Measurements from ENCODE around the gene SGSM2. TPM values are rescaled to one million over a fixed set of nuclear protein-coding genes. Genes with fewer than 3 reads are reported as not detected.

Gene SGSM2
- total and polyA plus RNA-seq, 2 of the 13 experiments (the other 11 are each of a cell fraction or from before 2014, with no cell fraction given), result 30.4 to 51.3 TPM

DNA sequence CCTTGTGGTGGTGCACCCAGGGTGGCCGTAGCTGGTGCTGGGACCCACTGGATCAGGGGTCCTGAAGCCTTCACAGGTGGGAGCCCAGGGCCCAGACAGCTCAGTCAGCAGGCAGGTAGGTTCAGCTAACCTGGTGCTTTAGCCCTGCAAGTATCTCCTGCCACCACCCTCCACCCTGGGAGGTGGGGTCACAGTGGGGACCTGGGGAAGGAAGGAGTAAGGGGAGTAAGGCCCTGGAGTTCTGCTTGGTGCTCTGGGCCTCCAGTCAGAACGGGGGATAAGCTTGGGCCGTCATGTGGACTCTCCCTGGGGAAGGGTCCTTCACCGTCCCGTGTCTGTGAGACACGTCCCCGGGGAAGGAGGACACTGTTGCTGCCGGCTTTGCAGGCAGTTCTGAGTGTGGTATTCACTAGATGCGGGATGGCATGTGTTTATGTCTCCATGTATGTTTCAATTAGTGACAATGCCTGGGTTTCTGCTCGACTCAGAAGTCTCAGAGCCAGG, 20.7 kb downstream of the SGSM2 start:
- Histone ChIP-seq H3K9ac (ENCODE audit: insufficient read depth, low read depth, low read length) (no peak overlapping the region), H3K27me3 (ENCODE audit: control insufficient read depth in 1 of 2, insufficient read depth in 2 of 2, low read length in 2 of 2) (no peaks in the 10 kb centered on the region), H3K4me2 (ENCODE audit: low read depth, low read length) (no peak overlapping the region), H3K79me2 (ENCODE audit: insufficient read depth, low read length) (no peaks in the 10 kb centered on the region), H3K27ac (ENCODE audit: extremely low read length, insufficient read depth, low read length) (no peak overlapping the region), H3K36me3 (replicated peaks in 1 of 2; ENCODE audit: control insufficient read depth in 1 of 2, insufficient read depth in 2 of 2, low read length in 2 of 2) (peaks cover 5 to 15% of the 10 kb centered on the region in 2 experiments; a peak in 3 of 5 replicates), H2AFZ (ENCODE audit: low read length) (no peak overlapping the region), H3K4me1 (ENCODE audit: insufficient read depth, low read length) (no peaks in the 10 kb centered on the region), H4K20me1 (ENCODE audit: insufficient read depth, low read length) (no peaks in the 10 kb centered on the region), H3K4me3 (replicated peaks in 1 of 3; ENCODE audit: insufficient read depth in 1 of 3, low read depth in 2 of 3, low read length in 3 of 3) (no peak overlapping the region), H3K9me3 (ENCODE audit: low read length) (no peaks in the 10 kb centered on the region)
- in situ Hi-C loops (cut with HindIII; ENCODE audit: extremely low pct_ligation_motif_present, low pct_unique_long_range_greater_than_20kb), result no loop called here
- DNase-seq (ENCODE audit: low spot score), result no peak
- WGBS (ENCODE audit: low lambda C conversion rate), result 100% methylated on average over 2 of the region's 10 CpGs
- ATAC-seq, result no peak
- no peak for TF ChIP-seq AHR (CRISPR knock-in tag; IDR thresholded peaks at IDR 0.05)
- no peak for TF ChIP-seq RBFOX2 (IDR thresholded peaks at IDR 0.05; ENCODE audit: low read depth, low read length)
- TF ChIP-seq, protein P1, sequence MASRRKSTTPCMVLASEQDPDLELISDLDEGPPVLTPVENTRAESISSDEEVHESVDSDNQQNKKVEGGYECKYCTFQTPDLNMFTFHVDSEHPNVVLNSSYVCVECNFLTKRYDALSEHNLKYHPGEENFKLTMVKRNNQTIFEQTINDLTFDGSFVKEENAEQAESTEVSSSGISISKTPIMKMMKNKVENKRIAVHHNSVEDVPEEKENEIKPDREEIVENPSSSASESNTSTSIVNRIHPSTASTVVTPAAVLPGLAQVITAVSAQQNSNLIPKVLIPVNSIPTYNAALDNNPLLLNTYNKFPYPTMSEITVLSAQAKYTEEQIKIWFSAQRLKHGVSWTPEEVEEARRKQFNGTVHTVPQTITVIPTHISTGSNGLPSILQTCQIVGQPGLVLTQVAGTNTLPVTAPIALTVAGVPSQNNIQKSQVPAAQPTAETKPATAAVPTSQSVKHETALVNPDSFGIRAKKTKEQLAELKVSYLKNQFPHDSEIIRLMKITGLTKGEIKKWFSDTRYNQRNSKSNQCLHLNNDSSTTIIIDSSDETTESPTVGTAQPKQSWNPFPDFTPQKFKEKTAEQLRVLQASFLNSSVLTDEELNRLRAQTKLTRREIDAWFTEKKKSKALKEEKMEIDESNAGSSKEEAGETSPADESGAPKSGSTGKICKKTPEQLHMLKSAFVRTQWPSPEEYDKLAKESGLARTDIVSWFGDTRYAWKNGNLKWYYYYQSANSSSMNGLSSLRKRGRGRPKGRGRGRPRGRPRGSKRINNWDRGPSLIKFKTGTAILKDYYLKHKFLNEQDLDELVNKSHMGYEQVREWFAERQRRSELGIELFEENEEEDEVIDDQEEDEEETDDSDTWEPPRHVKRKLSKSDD (CRISPR knock-in tag; IDR thresholded peaks at IDR 0.05; ENCODE audit: low read depth), result no peak
- no peak for TF ChIP-seq MIXL1 (CRISPR knock-in tag; IDR thresholded peaks at IDR 0.05)
- TF ChIP-seq, protein P2, sequence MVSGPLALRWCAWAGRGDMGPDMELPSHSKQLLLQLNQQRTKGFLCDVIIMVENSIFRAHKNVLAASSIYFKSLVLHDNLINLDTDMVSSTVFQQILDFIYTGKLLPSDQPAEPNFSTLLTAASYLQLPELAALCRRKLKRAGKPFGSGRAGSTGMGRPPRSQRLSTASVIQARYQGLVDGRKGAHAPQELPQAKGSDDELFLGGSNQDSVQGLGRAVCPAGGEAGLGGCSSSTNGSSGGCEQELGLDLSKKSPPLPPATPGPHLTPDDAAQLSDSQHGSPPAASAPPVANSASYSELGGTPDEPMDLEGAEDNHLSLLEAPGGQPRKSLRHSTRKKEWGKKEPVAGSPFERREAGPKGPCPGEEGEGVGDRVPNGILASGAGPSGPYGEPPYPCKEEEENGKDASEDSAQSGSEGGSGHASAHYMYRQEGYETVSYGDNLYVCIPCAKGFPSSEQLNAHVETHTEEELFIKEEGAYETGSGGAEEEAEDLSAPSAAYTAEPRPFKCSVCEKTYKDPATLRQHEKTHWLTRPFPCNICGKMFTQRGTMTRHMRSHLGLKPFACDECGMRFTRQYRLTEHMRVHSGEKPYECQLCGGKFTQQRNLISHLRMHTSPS (CRISPR knock-in tag; IDR thresholded peaks at IDR 0.05; ENCODE audit: low read depth), result no peak
- no peak for TF ChIP-seq NFIC (IDR thresholded peaks at IDR 0.05; ENCODE audit: low read length)
- TF ChIP-seq ZNF260 (CRISPR knock-in tag; IDR thresholded peaks at IDR 0.05; ENCODE audit: borderline replicate concordance, low read depth), result no peak
- TF ChIP-seq ZNF282 (IDR thresholded peaks at IDR 0.05; ENCODE audit: partially characterized antibody), result no peak
- no peak for TF ChIP-seq POLR2G (IDR thresholded peaks at IDR 0.05; ENCODE audit: low read depth, low read length)
- FAIRE-seq, result no peak
- BruUV-seq (replicated peaks), result no TSS peak
- ChIA-PET CTCF (ENCODE audit: low intra/inter-chr PET ratio, low total read pairs) (no interaction called here), POLR2A (no interaction called here)
- intact Hi-C loops (cut with micrococcal nuclease; ENCODE audit: unreplicated experiment), result no loop called here

All from HepG2 (cell line).